ENCODE results near the gene KAZN. TPM values are rescaled to one million over a fixed set of nuclear protein-coding genes. Genes with fewer than 3 reads are reported as not detected.

Gene KAZN
- polyA plus RNA-seq, 1 donor from 2014 or later, result 20.6 TPM

DNA sequence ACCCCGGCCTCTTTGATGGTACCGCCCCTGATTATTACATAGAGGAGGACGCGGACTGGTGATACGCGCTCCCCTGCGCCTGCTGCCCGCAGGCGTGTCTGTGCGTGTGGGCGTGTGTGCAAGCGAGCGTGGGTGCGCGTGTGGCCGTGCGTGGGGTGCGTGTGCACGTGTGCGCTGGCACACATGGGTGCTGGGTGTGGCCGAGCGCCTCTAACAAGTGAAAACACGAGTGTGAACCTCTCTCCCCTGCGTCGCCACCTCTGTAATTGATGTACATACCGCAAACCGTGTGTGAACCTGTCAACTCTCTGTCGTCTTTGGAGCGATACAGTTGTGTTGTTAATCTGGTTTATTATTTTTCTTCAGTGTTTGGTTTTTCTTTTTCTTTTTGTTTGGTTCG lies 467.3 kb downstream of the KAZN start:
- H3K4me2 ChIP-seq (ENCODE audit: low read length), result no peak overlapping the region
- TF ChIP-seq TAF1 (IDR thresholded peaks at IDR 0.05; ENCODE audit: low read depth) (no peak), EZH2 (IDR thresholded peaks at IDR 0.05; ENCODE audit: borderline replicate concordance, insufficient read depth, low read length, poor library complexity, severe bottlenecking) (no peak), RAD21 (conservative IDR thresholded peaks at IDR 0.05) (no peak), SMC3 (conservative IDR thresholded peaks at IDR 0.05; ENCODE audit: poor library complexity) (no peak), MXI1 (conservative IDR thresholded peaks at IDR 0.05; ENCODE audit: poor library complexity, severe bottlenecking) (no peak), EP300 (conservative IDR thresholded peaks at IDR 0.05; ENCODE audit: poor library complexity, severe bottlenecking) (no peak), POLR2AphosphoS5 (IDR thresholded peaks at IDR 0.05) (no peak)
- TF ChIP-seq, protein P1, sequence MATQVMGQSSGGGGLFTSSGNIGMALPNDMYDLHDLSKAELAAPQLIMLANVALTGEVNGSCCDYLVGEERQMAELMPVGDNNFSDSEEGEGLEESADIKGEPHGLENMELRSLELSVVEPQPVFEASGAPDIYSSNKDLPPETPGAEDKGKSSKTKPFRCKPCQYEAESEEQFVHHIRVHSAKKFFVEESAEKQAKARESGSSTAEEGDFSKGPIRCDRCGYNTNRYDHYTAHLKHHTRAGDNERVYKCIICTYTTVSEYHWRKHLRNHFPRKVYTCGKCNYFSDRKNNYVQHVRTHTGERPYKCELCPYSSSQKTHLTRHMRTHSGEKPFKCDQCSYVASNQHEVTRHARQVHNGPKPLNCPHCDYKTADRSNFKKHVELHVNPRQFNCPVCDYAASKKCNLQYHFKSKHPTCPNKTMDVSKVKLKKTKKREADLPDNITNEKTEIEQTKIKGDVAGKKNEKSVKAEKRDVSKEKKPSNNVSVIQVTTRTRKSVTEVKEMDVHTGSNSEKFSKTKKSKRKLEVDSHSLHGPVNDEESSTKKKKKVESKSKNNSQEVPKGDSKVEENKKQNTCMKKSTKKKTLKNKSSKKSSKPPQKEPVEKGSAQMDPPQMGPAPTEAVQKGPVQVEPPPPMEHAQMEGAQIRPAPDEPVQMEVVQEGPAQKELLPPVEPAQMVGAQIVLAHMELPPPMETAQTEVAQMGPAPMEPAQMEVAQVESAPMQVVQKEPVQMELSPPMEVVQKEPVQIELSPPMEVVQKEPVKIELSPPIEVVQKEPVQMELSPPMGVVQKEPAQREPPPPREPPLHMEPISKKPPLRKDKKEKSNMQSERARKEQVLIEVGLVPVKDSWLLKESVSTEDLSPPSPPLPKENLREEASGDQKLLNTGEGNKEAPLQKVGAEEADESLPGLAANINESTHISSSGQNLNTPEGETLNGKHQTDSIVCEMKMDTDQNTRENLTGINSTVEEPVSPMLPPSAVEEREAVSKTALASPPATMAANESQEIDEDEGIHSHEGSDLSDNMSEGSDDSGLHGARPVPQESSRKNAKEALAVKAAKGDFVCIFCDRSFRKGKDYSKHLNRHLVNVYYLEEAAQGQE (IDR thresholded peaks at IDR 0.05; ENCODE audit: borderline replicate concordance), result no peak
- TF ChIP-seq, protein P2, sequence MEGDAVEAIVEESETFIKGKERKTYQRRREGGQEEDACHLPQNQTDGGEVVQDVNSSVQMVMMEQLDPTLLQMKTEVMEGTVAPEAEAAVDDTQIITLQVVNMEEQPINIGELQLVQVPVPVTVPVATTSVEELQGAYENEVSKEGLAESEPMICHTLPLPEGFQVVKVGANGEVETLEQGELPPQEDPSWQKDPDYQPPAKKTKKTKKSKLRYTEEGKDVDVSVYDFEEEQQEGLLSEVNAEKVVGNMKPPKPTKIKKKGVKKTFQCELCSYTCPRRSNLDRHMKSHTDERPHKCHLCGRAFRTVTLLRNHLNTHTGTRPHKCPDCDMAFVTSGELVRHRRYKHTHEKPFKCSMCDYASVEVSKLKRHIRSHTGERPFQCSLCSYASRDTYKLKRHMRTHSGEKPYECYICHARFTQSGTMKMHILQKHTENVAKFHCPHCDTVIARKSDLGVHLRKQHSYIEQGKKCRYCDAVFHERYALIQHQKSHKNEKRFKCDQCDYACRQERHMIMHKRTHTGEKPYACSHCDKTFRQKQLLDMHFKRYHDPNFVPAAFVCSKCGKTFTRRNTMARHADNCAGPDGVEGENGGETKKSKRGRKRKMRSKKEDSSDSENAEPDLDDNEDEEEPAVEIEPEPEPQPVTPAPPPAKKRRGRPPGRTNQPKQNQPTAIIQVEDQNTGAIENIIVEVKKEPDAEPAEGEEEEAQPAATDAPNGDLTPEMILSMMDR (IDR thresholded peaks at IDR 0.05; ENCODE audit: poor library complexity, severe bottlenecking), result no peak
- peaks cover 6% of the 10 kb centered on the region for H3K36me3 ChIP-seq (ENCODE audit: insufficient read depth, low read length)
- no peak overlapping the region for H3K9ac ChIP-seq (ENCODE audit: low read length)
- no peak overlapping the region for H3K4me3 ChIP-seq (ENCODE audit: low read length)
- H3K9me2 ChIP-seq (ENCODE audit: insufficient read depth, low read length), result no peaks in the 10 kb centered on the region
- no peaks in the 10 kb centered on the region for H3K27me3 ChIP-seq (ENCODE audit: insufficient read depth, low read depth, low read length)
- no peaks in the 10 kb centered on the region for H3K9me3 ChIP-seq (ENCODE audit: low read length)
- no peaks in the 10 kb centered on the region for H4K20me1 ChIP-seq (ENCODE audit: insufficient read depth)
- H2AFZ ChIP-seq (ENCODE audit: low read depth, low read length), result no peak overlapping the region
- H3K27ac ChIP-seq (ENCODE audit: low read length), result no peak overlapping the region
- H3F3A ChIP-seq (ENCODE audit: insufficient read depth, low read length, poor library complexity, severe bottlenecking), result no peaks in the 10 kb centered on the region
- H3K79me2 ChIP-seq (replicated peaks; ENCODE audit: insufficient read depth, low read length), result no peaks in the 10 kb centered on the region

DNA sequence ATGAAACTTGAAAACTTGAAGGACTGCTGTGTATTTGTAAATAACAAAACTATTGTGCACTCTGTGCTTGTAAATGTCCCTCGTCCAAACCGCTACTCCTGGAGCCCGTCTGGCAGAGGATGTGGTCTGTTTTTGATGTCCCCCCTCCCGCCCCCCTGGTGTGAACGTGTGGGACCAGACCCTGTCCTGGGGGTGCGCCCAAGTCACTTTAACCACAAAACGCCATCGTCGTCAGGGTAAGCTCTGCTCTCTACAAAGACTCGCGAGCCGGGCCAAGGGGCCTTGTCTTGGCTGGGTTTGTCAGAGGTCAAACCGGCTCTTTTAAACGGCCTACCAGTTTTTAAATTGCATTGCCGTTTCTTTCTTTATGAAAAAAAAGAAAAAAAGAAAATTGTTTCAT lies 467.7 kb downstream of the KAZN start:
- TF ChIP-seq EP300 (conservative IDR thresholded peaks at IDR 0.05; ENCODE audit: poor library complexity, severe bottlenecking), result no peak
- no peak for TF ChIP-seq EZH2 (IDR thresholded peaks at IDR 0.05; ENCODE audit: borderline replicate concordance, insufficient read depth, low read length, poor library complexity, severe bottlenecking)
- no peak for TF ChIP-seq MXI1 (conservative IDR thresholded peaks at IDR 0.05; ENCODE audit: poor library complexity, severe bottlenecking)
- TF ChIP-seq POLR2AphosphoS5 (IDR thresholded peaks at IDR 0.05), result no peak

More for the DNA sequence above, 467.7 kb downstream of the KAZN start:
- Histone ChIP-seq H3K9ac (ENCODE audit: low read length) (no peak overlapping the region), H3K4me2 (ENCODE audit: low read length) (no peak overlapping the region), H3K4me3 (ENCODE audit: low read length) (no peak overlapping the region), H3K27me3 (ENCODE audit: insufficient read depth, low read depth, low read length) (no peaks in the 10 kb centered on the region), H3F3A (ENCODE audit: insufficient read depth, low read length, poor library complexity, severe bottlenecking) (no peaks in the 10 kb centered on the region), H3K9me2 (ENCODE audit: insufficient read depth, low read length) (no peaks in the 10 kb centered on the region), H3K36me3 (ENCODE audit: insufficient read depth, low read length) (peaks cover 6% of the 10 kb centered on the region), H2AFZ (ENCODE audit: low read depth, low read length) (no peak overlapping the region), H3K9me3 (ENCODE audit: low read length) (no peaks in the 10 kb centered on the region), H4K20me1 (ENCODE audit: insufficient read depth) (no peaks in the 10 kb centered on the region), H3K79me2 (replicated peaks; ENCODE audit: insufficient read depth, low read length) (no peaks in the 10 kb centered on the region), H3K27ac (ENCODE audit: low read length) (no peak overlapping the region)
